Measurements from ENCODE around the gene NELL1.

- TF ChIP-seq CTCF (IDR thresholded peaks at IDR 0.05), result no peak
- TF ChIP-seq POLR2A (IDR thresholded peaks at IDR 0.05), result no peak
Observed at GRCh38 chr11:21485426-21485825, 816.0 kb downstream of the NELL1 start.

Measured in body of pancreas (tissue), 4 donors.